PC-3 (cell line): Measurements from ENCODE around the gene IFNA13. TPM values are rescaled to one million over a fixed set of nuclear protein-coding genes. Genes with fewer than 3 reads are reported as not detected.
A peak's percentile ranks its signal among the peaks of the same experiment; 100 is the strongest.

Experiments
- ATAC-seq: fragments of 200-7000 bp; cut with Tn5 transposase; 2 replicates; pipeline ENCODE4 v1.9.1; 2020; ENCODE audit warnings: mild to moderate bottlenecking, moderate library complexity
- BruUV-seq: library from RNA; stranded (reverse); fragments of 400-500 nt; replicated peaks from 2 replicates; lab custom pipeline; 2021; lab: Mats Ljungman, UMichigan
- CTCF ChIA-PET: fragments of 300-600 bp; sonication (Branson Sonifier 250); formaldehyde crosslinking; loops from one replicate; lab custom pipeline; 2022; ENCODE audit warnings: antibody characterized with exemption; lab: Charles Lee
- POLR2A ChIA-PET: fragments of 300-600 bp; sonication (Branson Sonifier 250); formaldehyde crosslinking; loops from one replicate; lab custom pipeline; 2022; ENCODE audit warnings: antibody characterized with exemption; ENCODE audit not compliant: unreplicated experiment; lab: Charles Lee
- DNase-seq: peaks from one replicate; pipeline ENCODE4 v3.0.0-alpha.2; 2015
- H2AFZ ChIP-seq: fragments of 300-600 bp; sonication (generic); 2 replicates; pipeline ENCODE4 v1.6.0; 2016; ENCODE audit warnings: antibody characterized with exemption, low read length
- H3F3A ChIP-seq: fragments of 300-600 bp; sonication (generic); one replicate; pipeline ENCODE4 v1.6.0; 2017; ENCODE audit warnings: antibody characterized with exemption, low read length, control low read depth, mild to moderate bottlenecking; ENCODE audit not compliant: unreplicated experiment
- H3K27ac ChIP-seq: fragments of 300-600 bp; sonication (generic); 2 replicates; pipeline ENCODE4 v1.5.1; 2016; ENCODE audit warnings: mild to moderate bottlenecking, low read length
- H3K27me3 ChIP-seq: fragments of 300-600 bp; sonication (generic); 2 replicates; pipeline ENCODE4 v1.6.1; 2016; ENCODE audit warnings: low read length, mixed read lengths
- H3K36me3 ChIP-seq: fragments of 300-600 bp; sonication (generic); 2 replicates; pipeline ENCODE4 v1.6.1; 2016; ENCODE audit warnings: low read depth, mixed run types, low read length, mixed read lengths
- H3K4me1 ChIP-seq: fragments of 300-600 bp; sonication (generic); 2 replicates; pipeline ENCODE4 v1.5.1; 2016; ENCODE audit warnings: low read length; ENCODE audit not compliant: insufficient read depth
- H3K4me2 ChIP-seq: fragments of 300-600 bp; sonication (generic); 2 replicates; pipeline ENCODE4 v1.6.0; 2016; ENCODE audit warnings: low read length
- H3K4me3 ChIP-seq: fragments of 300-600 bp; sonication (generic); 2 replicates; pipeline ENCODE4 v1.5.1; 2016; ENCODE audit warnings: mild to moderate bottlenecking, low read length, mixed read lengths
- H3K79me2 ChIP-seq: fragments of 300-600 bp; sonication (generic); 2 replicates; pipeline ENCODE4 v1.6.1; 2017; ENCODE audit warnings: low read length, mixed read lengths
- H3K9ac ChIP-seq: fragments of 300-600 bp; sonication (generic); 2 replicates; pipeline ENCODE4 v1.6.0; 2016; ENCODE audit warnings: mild to moderate bottlenecking, low read length
- H3K9me2 ChIP-seq: fragments of 300-600 bp; sonication (generic); replicated peaks from 2 replicates; pipeline ENCODE4 v1.6.1; 2016; ENCODE audit warnings: mixed run types, low read length, mixed read lengths
- H3K9me3 ChIP-seq: fragments of 300-600 bp; sonication (generic); 2 replicates; pipeline ENCODE4 v1.6.1; 2016; ENCODE audit warnings: low read length, mixed read lengths
- H4K20me1 ChIP-seq: fragments of 300-600 bp; sonication (generic); 2 replicates; pipeline ENCODE4 v1.6.1; 2016; ENCODE audit warnings: low read length, mixed read lengths
- EZH2 ChIP-seq: fragments of 300-600 bp; sonication (generic); IDR thresholded peaks from one replicate; pipeline ENCODE4 v1.6.1; 2017; ENCODE audit warnings: antibody characterized with exemption, mild to moderate bottlenecking, low read length; ENCODE audit not compliant: unreplicated experiment
- EZH2phosphoT487 ChIP-seq: fragments of 300-600 bp; sonication (generic); IDR thresholded peaks from 2 replicates; pipeline ENCODE4 v1.6.1; 2018; ENCODE audit warnings: mild to moderate bottlenecking, antibody characterized with exemption, low read length, borderline replicate concordance
- intact Hi-C: fragments of 100-400 bp; cut with micrococcal nuclease; formaldehyde crosslinking; loops from 2 replicates; pipeline ENCODE4 v1.9.0; 2023
- total RNA-seq: library from RNA; depleted of rRNA; stranded (reverse); fragments of >200 nt; gene quantifications from 2 replicates; pipeline ENCODE4 v1.2.3, GENCODE V29; 2014
- TF ChIP-seq, protein P1 (sequence below): fragments of 300-600 bp; sonication (generic); conservative IDR thresholded peaks from 2 replicates; pipeline ENCODE4 v1.5.1; 2017; ENCODE audit warnings: antibody characterized with exemption, low read depth, mild to moderate bottlenecking, low read length

IFNA13 gene
- total RNA-seq, 1 experiment from 2014 or later, result not detected

DNA sequence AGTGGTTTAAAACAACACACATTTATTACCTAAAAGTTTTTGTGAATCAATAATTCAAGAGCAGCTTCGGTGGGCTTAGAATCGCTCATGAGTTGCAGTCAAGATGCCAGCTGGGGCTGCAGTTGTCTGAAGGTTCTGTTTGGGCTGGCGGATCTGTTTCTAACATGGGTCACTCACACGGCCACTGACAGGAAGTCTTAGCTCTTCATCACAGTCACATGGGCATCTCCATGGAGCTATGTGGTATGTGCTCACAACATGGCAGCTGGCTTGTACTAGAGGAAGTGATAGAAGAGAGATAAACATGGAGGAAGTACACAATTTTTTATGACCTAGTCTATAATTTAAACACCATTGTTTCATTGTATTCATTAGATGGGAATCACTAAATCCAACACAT, 43.8 kb downstream of the IFNA13 start:
- TF ChIP-seq EZH2phosphoT487 (no peak), EZH2 (no peak)
- TF ChIP-seq, protein P1, sequence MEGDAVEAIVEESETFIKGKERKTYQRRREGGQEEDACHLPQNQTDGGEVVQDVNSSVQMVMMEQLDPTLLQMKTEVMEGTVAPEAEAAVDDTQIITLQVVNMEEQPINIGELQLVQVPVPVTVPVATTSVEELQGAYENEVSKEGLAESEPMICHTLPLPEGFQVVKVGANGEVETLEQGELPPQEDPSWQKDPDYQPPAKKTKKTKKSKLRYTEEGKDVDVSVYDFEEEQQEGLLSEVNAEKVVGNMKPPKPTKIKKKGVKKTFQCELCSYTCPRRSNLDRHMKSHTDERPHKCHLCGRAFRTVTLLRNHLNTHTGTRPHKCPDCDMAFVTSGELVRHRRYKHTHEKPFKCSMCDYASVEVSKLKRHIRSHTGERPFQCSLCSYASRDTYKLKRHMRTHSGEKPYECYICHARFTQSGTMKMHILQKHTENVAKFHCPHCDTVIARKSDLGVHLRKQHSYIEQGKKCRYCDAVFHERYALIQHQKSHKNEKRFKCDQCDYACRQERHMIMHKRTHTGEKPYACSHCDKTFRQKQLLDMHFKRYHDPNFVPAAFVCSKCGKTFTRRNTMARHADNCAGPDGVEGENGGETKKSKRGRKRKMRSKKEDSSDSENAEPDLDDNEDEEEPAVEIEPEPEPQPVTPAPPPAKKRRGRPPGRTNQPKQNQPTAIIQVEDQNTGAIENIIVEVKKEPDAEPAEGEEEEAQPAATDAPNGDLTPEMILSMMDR, result no peak
- ChIA-PET POLR2A (no interaction called here), CTCF (no interaction called here)
- Histone ChIP-seq H3K9me3 (no peaks in the 10 kb centered on the region), H3F3A (no peaks in the 10 kb centered on the region), H3K27ac (no peak overlapping the region), H3K4me1 (no peaks in the 10 kb centered on the region), H3K4me3 (no peak overlapping the region), H3K27me3 (no peaks in the 10 kb centered on the region), H3K9ac (no peak overlapping the region), H3K36me3 (no peaks in the 10 kb centered on the region; the same call in none of the 2 replicates), H2AFZ (no peak overlapping the region), H3K4me2 (no peak overlapping the region), H3K9me2 (no peaks in the 10 kb centered on the region), H4K20me1 (peaks cover 5% of the 10 kb centered on the region; the same call in 1 of the 2 replicates), H3K79me2 (peaks cover 28% of the 10 kb centered on the region)
- DNase-seq (no peak), ATAC-seq (no peak)
- no TSS peak for BruUV-seq
- intact Hi-C loops, result no loop called here

DNA sequence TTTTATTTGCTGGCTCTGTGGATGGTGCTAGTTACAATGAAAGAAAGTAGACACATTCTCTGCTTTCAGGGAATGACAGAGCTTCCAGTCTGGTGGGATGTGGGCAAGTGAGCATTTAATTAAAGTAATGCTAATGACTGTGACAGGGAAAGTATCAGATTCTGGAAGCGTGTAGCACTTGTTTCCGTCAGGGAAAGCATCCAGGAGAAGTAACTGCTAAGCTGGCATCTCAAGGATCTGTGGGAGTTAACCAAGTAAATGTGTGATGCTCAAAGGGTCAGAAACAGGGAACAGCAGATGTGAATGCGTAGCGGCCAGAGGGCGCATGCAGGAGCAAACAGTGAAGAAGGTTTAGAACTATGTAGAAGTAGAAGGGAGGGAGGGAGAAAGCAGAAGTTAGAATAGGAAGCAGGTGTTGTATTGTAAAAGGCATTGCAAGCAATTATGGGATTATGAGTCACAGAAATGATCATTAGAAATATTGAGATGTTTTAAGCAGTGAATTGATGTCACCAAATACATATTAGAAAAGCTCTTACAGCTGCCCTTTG, 44.9 kb downstream of the IFNA13 start:
- no peak overlapping the region for H3K27ac ChIP-seq
- intact Hi-C loops, result no loop called here
- H3K27me3 ChIP-seq, result no peaks in the 10 kb centered on the region
- no peak overlapping the region for H2AFZ ChIP-seq
- no peak overlapping the region for H3K4me3 ChIP-seq
- no peaks in the 10 kb centered on the region; the same call in none of the 2 replicates for H3K36me3 ChIP-seq
- H3K9me2 ChIP-seq, result no peaks in the 10 kb centered on the region
- no peak for DNase-seq
- TF ChIP-seq, protein P1, result no peak
- TF ChIP-seq EZH2phosphoT487, result no peak
- TF ChIP-seq EZH2, result no peak
- H3K9ac ChIP-seq, result no peak overlapping the region
- no peak for ATAC-seq
- H3K79me2 ChIP-seq, result peaks cover 17% of the 10 kb centered on the region
- POLR2A ChIA-PET, result no interaction called here
- H3K9me3 ChIP-seq, result no peaks in the 10 kb centered on the region
- no peaks in the 10 kb centered on the region for H3F3A ChIP-seq
- BruUV-seq, result TSS peak; percentile 3
- CTCF ChIA-PET, result interaction anchor here (0.5 kb wide), 1 partner anchor 70 kb away, joined by 3 read pairs; no protein-coding TSS in a partner anchor
- no peak overlapping the region for H3K4me2 ChIP-seq
- H3K4me1 ChIP-seq, result no peaks in the 10 kb centered on the region
- H4K20me1 ChIP-seq, result peaks cover 4% of the 10 kb centered on the region; the same call in 1 of the 2 replicates

DNA sequence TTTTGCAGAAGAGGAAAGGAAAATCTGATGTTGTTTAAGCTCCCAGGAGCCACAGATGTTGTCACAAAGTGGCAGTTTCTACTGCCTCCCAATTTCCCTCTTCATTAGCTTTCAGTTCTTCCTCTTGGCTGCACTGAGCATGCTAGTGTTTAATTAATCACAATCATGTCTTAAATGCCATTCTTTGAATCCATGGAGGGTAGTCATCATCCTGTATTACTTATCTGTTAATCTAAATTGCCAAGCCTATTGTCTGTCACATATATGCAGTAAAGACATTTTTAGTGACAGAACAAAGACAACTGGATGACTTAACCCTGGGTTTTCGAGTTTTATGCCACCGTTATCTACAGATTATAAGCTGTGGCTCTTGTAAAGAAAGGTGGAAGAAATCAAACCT, 47.4 kb downstream of the IFNA13 start:
- Histone ChIP-seq H3F3A (no peaks in the 10 kb centered on the region), H3K4me1 (no peaks in the 10 kb centered on the region), H4K20me1 (no peaks in the 10 kb centered on the region), H3K27me3 (no peaks in the 10 kb centered on the region), H3K4me3 (no peak overlapping the region), H2AFZ (no peak overlapping the region), H3K27ac (no peak overlapping the region), H3K9me2 (no peaks in the 10 kb centered on the region), H3K36me3 (no peaks in the 10 kb centered on the region), H3K79me2 (no peaks in the 10 kb centered on the region), H3K9ac (no peak overlapping the region), H3K4me2 (no peak overlapping the region), H3K9me3 (no peaks in the 10 kb centered on the region)
- TF ChIP-seq EZH2 (no peak), EZH2phosphoT487 (no peak)
- TF ChIP-seq, protein P1, result no peak
- ATAC-seq (no peak), DNase-seq (no peak)
- CTCF ChIA-PET, result interaction anchor here (0.5 kb wide), 1 partner anchor 67 kb away, joined by 9 read pairs; no protein-coding TSS in a partner anchor
- intact Hi-C loops, result no loop called here
- no TSS peak for BruUV-seq
- POLR2A ChIA-PET, result no interaction called here
